ENCODE measurements around the gene CHTF18. TPM values are rescaled to one million over a fixed set of nuclear protein-coding genes. Genes with fewer than 3 reads are reported as not detected.

Gene CHTF18
- total and polyA plus RNA-seq, 2 of the 4 experiments (the other 2 are of a cell fraction): 3.2 to 21.4 TPM

DNA sequence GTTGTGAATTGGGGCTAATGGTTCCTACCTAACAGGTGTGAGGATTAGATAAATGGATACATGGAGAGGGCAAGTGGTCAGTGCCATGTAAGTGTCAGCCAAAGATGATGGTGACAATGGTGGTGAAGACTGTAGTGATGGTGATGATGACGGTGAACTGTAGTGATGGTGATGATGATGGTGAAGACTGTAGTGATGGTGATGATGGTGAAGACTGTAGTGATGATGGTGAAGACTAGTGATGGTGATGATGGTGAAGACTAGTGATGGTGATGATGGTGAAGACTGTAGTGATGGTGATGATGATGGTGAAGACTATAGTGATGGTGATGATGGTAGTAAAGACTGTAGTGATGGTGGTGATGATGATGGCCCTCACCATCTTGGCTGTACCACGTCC, 30.2 kb downstream of the CHTF18 start:
- no peaks in the 10 kb centered on the region for H4K20me1 ChIP-seq (ENCODE audit: insufficient read depth, low read length)
- H3K56ac ChIP-seq (ENCODE audit: extremely low read depth, insufficient read depth, low read length): no peak overlapping the region
- H4K91ac ChIP-seq (ENCODE audit: insufficient read depth, low read depth, low read length): no peak overlapping the region
- H2BK5ac ChIP-seq (ENCODE audit: low read depth, low read length, poor library complexity, severe bottlenecking): no peak overlapping the region
- in situ Hi-C loops (cut with MboI; ENCODE audit: low sequenced_read_pairs): loop anchor here (25.0 kb wide), 1 partner anchor 394 kb away; no protein-coding TSS in a partner anchor
- CTCF ChIA-PET: no interaction called here
- H4K5ac ChIP-seq (ENCODE audit: low read depth, low read length): no peak overlapping the region
- no peak overlapping the region for H2BK15ac ChIP-seq (ENCODE audit: low read depth, low read length)
- ATAC-seq (ENCODE audit: low read depth) (no peak), DNase-seq (no peak)
- no peak overlapping the region for H3K4me2 ChIP-seq (ENCODE audit: low read depth, low read length)
- no peaks in the 10 kb centered on the region for H3K9me1 ChIP-seq (ENCODE audit: insufficient read depth, low read length)
- POLR2A ChIA-PET (ENCODE audit: unreplicated experiment): no interaction called here
- no peak overlapping the region for H2BK20ac ChIP-seq (ENCODE audit: low read depth, low read length)
- H3K27me3 ChIP-seq (ENCODE audit: control insufficient read depth, insufficient read depth, low read length): peaks cover 27% of the 10 kb centered on the region
- no peak for TF ChIP-seq CEBPB (IDR thresholded peaks at IDR 0.05; ENCODE audit: low read depth, low read length)
- no peak for TF ChIP-seq NFE2L2 (IDR thresholded peaks at IDR 0.05; ENCODE audit: low read depth, low read length)
- TF ChIP-seq MAFK (IDR thresholded peaks at IDR 0.05; ENCODE audit: low read depth, low read length): no peak
- TF ChIP-seq SMC3 (IDR thresholded peaks at IDR 0.05; ENCODE audit: low read depth, low read length): no peak
- no peak for TF ChIP-seq RAD21 (IDR thresholded peaks at IDR 0.05; ENCODE audit: low read length)
- TF ChIP-seq RFX5 (IDR thresholded peaks at IDR 0.05; ENCODE audit: low read depth, low read length): no peak
- TF ChIP-seq USF2 (IDR thresholded peaks at IDR 0.05; ENCODE audit: low read depth, low read length): no peak
- no peak for TF ChIP-seq FOS (IDR thresholded peaks at IDR 0.05; ENCODE audit: low read depth, low read length)
- TF ChIP-seq MXI1 (IDR thresholded peaks at IDR 0.05; ENCODE audit: borderline replicate concordance, low read depth, low read length): no peak
- no peak for TF ChIP-seq POLR2A (IDR thresholded peaks at IDR 0.05; ENCODE audit: low read depth, low read length)
- TF ChIP-seq BHLHE40 (IDR thresholded peaks at IDR 0.05; ENCODE audit: low read depth, low read length): no peak
- H2AK5ac ChIP-seq (ENCODE audit: low read depth, low read length): no peak overlapping the region
- H2AK9ac ChIP-seq (replicated peaks; ENCODE audit: low read depth, low read length, poor library complexity): no peak overlapping the region
- no TSS peak for BruUV-seq (replicated peaks)
- WGBS, 2 experiments (ENCODE audit: extremely low coverage in 2 of 2, insufficient read length in 1 of 2): 73% methylated on average over 1 of the region's 2 CpGs; no CpG with 5 or more reads in 1 of the 2 experiments
- intact Hi-C loops (cut with micrococcal nuclease): no loop called here
- H3K9ac ChIP-seq (ENCODE audit: low read depth, low read length): no peak overlapping the region
- no peak overlapping the region for H2BK120ac ChIP-seq (ENCODE audit: low read depth, low read length)
- no peak overlapping the region for H2AFZ ChIP-seq (replicated peaks; ENCODE audit: low read length, poor library complexity)
- no peak overlapping the region for H3K27ac ChIP-seq (ENCODE audit: insufficient read depth, low read length)
- H3K79me1 ChIP-seq (ENCODE audit: low read depth in 1 of 2, low read length in 2 of 2): no peaks in the 10 kb centered on the region
- no peak overlapping the region for H3K4ac ChIP-seq (ENCODE audit: low read depth, low read length)
- no peak overlapping the region for H4K8ac ChIP-seq (ENCODE audit: low read depth in 2 of 2, low read length in 2 of 2)
- H3K36me3 ChIP-seq (ENCODE audit: control insufficient read depth, insufficient read depth, low read length): no peaks in the 10 kb centered on the region
- H3K4me3 ChIP-seq (ENCODE audit: insufficient read depth, low read depth, low read length): no peak overlapping the region
- H3K4me1 ChIP-seq (ENCODE audit: control insufficient read depth, insufficient read depth, low read length): peaks cover 2% of the 10 kb centered on the region; the same call in 1 of the 2 replicates
- no peak overlapping the region for H3K18ac ChIP-seq (ENCODE audit: low read depth, low read length)
- no peaks in the 10 kb centered on the region; the same call in 1 of the 2 replicates for H3K9me3 ChIP-seq (ENCODE audit: control insufficient read depth, insufficient read depth, low read length)
- H3K14ac ChIP-seq (replicated peaks; ENCODE audit: low read depth, low read length): no peak overlapping the region
- dilution Hi-C loops (cut with HindIII; ENCODE audit: low sequenced_read_pairs, unreplicated experiment): no loop called here
- no peak overlapping the region for H3K23ac ChIP-seq (ENCODE audit: low read depth, low read length)
